SIG-M5 (cell line): Measurements from ENCODE around the gene LMTK2.
A peak's percentile ranks its signal among the peaks of the same experiment; 100 is the strongest.

ENCODE experiments used
- DNase-seq: peaks from one replicate; lab custom pipeline; 2025; lab: John Stamatoyannopoulos, UW

Gene LMTK2

DNA sequence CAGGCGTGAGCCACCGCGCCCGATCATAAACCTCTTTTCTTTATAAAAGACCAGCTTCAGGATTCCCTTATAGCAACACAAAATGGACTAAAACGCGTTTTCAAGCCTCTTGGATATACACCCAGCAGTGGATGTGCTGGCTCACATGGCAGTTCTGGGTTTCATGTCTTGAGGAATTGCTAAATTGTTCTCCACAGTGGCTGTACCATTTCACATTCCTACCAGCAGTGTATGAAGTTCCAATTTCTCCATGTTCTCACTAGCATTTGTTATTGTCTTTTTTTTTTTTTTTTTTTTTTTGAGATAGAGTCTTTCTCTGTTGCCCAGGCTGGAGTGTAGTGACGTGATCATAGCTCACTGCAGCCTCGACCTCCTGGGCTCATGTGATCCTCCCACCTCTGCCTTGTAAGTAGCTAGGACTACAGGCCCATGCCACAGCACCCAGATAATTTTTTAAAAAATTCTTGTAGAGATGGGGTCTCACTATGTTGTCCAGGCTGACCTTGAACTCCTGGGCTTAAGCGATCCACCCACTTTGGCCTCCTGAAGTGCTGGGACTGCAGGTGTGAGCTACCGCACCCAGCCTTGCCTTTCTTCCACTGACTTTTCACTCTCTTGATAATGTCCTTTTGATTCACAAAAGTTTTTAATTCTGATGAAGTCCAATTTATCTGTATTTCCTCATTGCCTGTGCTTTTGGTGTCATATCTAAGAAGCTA lies 127.9 kb downstream of the LMTK2 start:
- DNase-seq, result no peak

DNA sequence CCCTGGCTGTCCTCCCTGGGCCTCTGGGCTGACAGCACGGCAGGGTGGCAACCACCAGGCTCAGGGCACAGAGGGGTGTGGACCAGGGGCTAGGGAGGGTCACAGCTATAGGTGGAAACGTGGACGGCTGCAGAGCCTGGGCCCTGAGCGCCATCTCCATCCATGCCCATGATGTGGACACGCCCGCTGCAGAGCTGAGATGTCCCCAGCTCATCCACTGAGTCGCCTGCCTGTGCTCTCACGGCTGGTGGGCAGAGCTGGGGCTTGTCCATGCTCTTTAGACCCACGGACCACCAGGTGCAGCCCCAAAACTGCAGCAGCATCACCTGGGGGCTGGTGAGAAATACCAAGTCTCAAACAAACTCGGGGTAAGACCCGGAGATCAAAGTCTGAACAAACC lies 129.2 kb downstream of the LMTK2 start:
- DNase-seq, result no peak

DNA sequence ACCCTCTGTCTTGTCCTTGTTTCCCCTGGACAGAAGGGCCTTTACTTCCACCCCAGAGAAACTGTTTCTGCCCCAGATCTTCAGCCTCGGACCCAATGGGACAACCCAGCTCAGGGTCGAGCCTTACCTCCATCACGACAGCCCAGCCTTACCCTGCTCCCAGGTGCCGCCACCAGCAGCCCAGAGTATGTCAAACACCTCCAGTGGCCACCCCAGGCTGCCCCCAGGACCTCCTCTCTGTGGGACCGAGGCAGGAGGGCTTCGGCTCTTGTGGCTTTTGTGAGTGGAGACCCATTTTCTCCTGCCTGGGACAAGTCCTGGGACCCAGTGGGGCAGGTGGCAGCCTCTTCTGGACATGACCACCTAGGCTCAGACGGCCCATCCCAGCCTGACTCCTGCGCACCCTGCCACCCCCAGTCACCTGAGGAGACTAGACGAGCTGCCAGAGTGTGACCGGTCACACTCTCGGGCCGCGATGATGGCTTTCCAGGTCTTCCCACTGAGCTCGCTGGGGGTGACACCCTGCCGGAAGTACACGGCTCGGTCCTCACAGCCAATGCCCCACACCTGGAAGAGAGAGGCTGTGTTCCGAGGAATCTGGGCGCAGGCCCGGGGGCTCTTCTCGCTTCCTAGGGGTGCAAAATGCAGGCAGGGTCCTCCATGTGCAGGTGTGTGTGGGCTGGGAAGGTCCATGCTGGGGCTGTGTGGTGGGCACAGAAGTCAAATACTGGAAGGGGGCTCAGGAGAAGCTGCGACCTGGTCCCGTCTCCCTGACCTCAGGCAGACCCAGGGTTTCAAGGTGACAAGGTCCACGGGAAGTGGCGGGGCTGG lies 129.9 kb downstream of the LMTK2 start:
- DNase-seq, result no peak

DNA sequence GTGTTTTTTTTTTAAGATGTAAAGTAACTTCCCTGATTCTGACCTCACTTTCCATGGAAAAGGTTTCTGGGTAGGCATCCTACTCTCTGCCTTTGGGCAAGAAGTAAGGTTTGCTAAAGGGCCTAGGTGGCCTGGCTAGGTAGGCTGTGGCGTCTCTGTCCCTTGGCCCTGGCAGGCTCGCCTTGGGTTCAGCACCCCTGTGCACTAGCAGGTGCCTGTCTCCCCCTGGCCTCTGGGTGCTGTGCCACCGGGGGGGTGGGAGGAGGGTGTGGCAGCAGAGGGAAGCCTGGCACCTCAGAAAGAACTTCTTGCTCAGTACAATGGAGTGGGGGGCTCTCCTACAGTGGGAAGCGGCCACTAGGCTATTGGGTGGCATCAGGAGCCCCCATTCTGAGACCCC lies 131.4 kb downstream of the LMTK2 start:
- no peak for DNase-seq

DNA sequence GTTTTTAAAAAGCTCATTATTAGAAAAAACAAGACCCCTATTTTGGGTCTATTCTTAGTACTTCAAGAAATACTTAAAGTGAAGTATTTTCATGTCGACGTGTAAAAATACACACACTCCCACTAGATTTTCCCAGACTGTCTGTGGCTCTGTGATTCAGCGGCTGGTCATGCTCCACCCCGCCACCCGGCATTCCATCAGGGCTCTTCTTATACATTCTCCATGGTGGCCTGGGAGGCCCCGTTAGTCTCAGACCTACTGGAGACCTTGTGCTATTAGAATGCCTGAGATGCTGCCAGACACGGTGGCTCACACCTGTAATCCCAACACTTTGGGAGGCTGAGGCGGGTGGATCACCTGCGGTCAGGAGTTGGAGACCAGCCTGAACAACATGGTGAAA lies 132.3 kb downstream of the LMTK2 start:
- no peak for DNase-seq

DNA sequence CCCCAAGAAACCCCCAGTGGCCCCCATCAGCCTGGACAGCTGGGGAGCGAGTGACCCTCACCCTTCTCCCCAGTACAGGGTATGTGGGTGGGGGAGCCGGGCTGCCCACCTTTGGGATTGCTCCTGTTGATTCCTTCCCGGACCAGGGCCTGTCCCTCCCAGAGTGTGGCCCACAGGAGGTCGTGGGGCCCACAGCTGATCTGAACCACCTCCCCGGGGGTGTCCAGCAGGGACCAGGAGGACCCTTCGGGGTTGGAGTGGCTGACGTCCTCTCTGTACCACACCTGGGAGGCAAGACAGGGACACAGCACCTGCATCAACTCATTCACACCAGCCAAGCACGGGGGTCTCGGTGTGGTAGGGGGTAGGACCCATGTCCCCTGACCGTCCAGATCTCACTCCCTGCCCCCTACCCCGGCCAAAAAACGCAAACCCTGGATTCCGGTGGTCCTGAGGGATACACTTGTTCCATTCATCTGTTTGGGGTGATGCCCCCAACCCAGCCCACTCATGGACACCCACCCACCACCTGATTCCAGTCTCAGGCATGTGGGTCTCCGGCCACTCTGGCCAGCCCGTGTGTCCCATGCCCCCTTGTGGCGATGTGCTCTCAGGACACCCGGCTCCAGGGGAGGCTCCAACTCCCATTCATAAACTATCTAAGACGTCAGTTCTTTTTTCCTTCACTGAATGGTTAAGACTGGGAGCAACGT lies 134.5 kb downstream of the LMTK2 start:
- no peak for DNase-seq

DNA sequence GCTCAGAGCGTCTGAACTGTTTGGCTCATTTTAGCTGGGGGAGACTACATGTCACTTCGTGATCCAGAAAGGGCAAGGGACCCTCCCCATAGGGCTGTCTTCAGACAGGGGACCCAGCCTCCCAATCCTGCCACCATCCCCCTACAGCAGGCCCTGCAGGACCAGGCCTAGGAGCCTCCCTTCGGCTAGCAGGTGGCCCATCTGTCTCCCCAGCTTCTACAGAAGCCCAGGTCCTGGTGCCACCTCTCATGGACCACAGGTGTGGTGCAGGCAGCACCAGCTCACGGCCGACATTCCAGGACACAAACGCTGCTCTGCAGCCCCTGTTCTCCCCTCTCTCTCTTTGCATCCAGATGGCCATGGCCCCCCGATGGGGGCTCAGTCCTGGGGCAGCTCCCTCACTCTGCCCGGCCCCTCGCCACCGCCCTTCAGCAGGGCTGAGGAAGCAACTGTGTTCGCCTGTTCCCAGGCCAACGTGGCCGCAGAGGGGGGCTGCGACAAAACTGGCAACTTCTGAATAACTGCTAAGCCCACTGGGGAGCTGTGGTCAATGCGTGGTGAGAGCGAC lies 135.1 kb downstream of the LMTK2 start:
- no peak for DNase-seq

DNA sequence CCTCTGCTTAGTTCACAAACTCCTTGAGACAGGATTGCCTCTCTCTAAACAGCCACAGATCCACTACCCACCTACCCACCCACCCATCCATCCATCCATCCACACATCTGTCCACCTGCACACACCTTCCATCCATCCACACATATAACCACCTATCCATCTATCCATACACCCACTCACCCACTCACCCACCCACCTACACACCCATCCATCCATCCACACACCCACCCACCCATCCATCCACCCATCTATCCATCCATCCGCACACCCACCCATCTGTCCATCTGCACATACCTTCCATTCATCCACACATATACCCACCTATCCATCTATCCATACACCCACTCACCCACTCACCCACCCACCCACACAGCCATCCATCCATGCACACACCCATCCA lies 135.7 kb downstream of the LMTK2 start:
- DNase-seq, result no peak

DNA sequence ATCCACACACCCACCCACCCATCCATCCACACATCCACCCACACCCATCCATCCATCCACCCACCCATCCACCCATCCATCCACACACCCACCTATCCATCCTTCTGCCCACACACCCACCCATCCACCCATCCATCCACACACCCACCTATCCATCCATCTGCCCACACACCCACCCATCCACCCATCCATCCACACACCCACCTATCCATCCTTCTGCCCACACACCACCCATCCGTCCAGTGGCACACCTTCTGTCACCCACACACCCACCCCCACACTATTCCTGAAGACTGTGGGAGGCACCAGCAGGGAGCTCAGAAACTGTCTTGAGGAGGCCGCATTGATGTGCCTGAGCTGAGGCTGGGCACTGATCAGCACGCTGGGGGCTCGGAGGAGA lies 136.3 kb downstream of the LMTK2 start:
- no peak for DNase-seq

DNA sequence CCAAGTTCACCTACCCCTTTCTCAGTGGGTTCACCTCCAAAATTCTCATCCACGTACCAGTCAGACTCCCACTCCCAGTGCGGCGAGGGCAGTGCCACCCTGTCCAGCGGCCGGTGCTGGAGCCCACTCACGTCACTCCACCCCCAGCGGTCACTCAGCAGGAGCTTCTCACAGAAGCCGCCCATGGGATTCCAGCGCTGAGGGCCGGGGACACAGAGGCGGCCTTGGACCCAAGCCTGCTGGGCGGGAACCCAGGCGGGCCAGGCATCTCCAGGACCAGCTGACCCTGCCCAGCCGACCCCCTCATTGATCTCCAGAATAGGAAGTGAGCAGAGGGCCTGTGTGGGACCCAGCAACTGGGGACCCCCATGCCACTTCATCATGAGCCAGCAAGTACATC lies 138.2 kb downstream of the LMTK2 start:
- DNase-seq, result no peak

DNA sequence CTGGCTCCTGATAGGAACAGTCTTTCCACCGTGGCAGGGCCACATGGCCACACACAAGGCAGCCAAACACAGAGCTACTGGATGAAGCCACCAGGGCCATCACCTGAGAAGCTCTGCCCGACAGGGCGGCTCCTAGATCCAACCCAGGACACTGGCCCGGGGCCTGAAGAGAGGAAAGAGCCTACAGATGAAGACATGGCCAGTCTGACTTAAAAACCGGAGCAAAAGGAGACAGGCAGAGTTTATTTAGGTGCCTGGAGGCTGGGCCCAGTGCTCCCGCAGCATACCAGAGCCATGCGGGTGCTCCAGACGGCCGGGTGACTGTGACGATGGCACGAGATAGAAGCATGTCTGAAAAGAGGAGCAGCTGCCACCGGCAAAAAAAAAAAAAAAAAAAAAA lies 141.5 kb downstream of the LMTK2 start:
- no peak for DNase-seq

DNA sequence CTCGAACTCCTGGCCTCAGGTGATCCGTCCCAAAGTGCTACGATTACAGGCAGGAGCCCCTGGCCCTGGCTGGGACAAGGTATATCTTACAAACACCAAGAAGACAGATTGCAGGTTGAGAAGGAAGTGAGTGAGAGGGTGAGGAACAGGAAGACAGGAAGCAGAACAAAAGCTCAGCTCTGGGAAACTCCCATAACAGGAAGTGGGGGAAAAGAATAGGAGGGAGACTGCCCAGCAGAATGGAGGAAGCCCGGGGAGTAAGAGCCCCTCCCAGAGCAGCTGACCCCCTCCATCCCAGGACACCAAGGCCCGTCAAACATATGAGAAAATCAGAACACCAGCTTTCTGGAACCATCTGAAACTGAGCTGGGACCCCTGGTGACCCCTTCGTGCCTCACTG lies 142.4 kb downstream of the LMTK2 start:
- no peak for DNase-seq

DNA sequence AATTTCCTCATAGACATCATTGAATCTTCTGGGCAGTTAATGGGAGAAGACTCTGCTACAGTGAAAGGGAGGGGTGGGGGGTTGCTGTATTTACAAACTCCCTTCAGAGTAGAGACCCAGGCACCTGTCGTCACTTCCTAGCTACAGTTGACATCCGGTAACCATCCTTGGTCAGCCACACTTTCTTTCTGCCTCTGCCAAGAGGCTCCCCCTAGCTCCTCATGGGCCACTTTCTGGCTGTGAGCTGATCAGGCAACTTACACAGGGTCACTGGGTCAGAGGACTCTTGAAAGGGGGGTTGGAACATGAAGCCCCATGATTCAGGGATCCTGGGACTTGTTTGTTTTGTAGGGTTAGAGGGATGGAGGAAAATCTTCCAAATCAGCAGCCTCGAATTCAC lies 144.1 kb downstream of the LMTK2 start:
- no peak for DNase-seq

DNA sequence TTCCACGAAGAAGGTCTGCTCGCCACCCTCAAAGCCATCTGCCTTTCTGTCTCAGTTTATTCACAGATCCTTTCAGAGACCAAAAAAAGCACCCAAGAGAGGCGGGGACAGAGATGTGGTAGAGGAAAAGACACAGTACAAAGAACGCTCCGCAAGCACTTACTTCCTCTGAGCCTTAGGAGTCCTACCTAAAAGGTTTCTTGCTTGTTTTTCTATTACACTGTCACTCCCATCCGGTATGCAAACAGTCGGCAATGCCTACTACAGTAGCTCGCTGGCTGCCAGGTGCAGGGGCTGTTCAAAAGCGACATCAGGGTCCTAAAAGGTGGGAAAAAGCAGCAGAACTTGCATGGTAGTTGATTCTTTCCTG lies 144.6 kb downstream of the LMTK2 start:
- DNase-seq, result no peak

DNA sequence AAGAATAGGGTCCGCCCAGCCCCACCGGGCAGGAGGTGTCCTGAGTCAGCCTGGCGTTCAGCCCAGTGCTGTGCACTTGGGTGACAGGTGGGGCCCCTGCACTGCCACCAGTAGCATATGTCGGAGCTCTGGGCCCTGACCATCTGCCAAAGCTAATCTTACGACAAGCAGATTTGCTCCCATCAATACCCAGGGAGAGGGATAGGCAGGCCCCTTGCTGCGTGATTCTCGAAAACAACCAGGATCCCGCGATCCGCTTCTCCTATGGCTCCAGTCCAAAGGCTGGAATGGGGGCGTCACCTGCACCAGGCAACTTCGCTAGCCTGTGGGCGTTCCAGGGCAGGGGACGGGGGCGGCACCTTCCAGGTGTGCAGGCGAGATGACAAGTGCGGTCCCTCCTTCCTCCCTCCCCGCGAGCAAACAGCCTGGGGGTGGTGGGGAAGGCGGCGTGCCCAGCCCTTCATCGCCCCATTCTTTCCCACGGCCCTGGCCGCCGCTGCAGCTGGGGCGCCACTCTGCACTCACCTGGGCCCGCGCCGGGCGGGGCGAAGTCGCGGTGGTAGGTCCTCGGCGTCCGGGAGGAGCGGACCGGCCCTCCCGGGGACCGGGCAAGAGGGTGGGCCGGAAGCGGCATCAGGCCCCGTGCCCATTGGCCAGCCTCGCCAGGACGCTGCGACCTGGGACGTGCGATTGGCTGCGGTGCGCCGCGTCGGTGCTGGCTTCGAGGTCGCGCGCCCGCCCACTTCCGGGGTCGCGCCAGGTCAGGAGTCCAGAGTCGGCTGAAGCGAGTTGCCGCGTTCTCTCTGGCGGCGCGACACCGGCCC lies 145.2 kb downstream of the LMTK2 start, which contains the start of gene TECPR1:
TECPR1 (minus strand) TSS at position 632 of the 824 bp plus-strand sequence. CDS start 6,086 bp downstream, outside the sequence.
- peak; percentile 20 for DNase-seq

DNA sequence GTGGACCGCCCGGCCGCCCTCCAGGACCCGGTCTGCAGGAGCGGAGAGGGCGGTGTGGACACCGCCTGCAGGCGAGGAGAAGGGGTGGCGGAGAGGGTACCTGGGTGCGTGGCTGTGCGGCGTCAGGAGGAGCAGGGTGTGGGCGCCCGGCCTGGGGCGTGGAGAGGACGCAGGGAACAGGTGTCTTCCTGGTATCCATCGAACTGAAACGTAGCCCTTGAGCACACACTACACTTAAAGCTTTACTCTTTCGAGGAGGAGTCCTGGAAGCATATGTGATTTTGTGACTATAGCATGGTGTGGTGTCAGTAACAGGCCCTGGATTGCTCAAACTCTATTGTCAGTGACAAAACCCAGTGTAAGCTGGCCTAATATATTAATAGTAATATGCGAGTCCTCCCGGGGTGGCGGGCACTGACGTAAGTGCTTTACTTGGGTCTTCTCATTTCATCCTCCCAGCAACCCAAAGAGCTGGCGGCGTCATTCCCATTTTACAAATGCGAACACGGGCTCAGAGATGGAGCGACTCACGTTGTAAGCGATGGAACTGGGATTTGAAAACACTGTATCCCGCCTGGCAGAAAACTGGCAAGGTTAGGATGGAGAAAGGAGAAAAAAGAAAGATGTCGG lies 145.9 kb downstream of the LMTK2 start:
- DNase-seq, result no peak

DNA sequence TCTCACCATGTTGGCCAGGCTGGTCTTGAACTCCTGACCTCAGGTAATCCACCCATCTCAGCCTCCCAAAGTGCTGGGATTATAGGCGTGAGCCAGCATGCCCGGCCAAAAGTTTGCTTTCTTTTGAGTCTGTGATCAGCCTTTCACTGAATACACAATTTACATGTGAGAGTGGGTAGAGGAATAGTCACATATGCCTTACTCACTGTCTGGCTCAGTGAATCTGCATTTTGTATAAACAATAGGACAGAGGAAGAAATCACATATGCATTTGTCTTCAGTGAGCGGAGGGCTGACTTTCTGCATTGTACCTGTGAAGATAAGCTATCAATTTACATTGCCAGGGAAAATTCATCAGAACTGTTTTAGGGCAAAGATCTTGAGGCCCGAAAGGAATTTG lies 147.9 kb downstream of the LMTK2 start:
- DNase-seq, result no peak

DNA sequence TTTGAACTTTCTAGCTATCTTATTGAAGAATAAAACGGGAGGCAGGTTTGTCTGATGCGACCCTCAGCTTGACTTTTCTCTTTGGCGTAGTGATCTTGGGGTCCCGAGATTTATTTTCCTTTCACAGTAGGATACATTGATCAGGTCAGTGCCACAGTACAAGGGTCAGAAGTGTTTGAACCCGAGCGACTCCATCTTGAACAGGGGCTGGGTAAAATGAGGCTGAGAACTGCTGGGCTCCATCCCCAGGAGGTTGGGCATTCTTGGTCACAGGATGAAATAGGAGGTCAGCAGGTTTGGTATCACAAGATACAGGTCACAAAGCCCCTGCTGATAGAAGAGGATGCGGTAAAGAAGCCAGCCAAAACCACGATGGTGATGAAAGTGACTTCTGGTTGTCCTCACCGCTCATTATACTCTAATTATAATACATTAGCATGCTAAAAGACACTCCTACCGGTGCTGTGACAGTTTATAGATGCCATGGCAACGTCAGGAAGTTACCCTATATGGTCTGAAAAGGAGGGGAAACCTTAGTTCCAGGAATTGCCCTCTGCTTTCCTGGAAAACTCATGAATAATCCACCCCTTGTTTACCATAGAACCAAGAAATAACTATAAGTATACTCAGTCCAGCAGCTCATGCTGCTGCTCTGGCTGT lies 148.4 kb downstream of the LMTK2 start:
- DNase-seq, result no peak

DNA sequence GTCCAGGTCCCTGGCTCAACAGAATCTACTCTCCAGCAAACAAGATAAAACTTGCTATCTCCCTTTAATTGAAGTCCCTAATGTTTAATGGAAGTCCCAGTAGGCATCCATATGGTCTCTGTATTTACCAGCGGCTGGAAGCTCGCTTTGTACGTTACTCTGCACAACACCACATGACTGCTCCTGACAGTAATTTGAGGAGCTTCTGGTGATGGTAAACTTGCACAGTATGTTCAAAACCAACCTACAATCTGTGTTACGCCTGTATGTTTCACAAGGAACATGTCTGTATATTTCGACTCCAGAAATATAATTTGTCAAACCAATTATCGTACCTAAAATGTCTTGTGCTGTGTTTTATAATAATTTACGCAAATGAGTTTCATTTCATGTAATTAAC lies 149.8 kb downstream of the LMTK2 start:
- no peak for DNase-seq

DNA sequence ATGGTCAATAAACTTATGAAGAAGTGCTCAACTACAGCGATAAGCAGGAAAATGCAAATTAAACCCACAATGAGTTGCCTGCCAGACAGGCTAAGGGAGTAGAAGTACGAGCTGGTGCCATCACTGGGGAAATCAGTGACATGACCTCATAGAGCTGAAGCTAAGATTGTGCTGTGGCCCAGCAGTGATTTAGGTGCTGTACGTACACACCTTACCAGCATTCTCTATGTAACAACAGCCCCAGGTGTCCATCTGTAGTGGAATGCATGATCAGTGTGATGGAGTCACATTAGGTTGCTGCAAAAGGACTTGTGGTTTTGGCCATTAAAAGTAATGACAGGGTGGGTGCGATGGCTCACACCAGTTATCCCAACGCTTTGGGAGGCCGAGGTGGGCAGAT lies 151.0 kb downstream of the LMTK2 start:
- DNase-seq, result no peak
